Measurements from ENCODE around the gene NETO2.
"Not testable (repeated sequence)": the region's sequence is repeated elsewhere in the genome, so short reads cannot be mapped to it uniquely, and the experiment has no call there.

Gene NETO2

DNA sequence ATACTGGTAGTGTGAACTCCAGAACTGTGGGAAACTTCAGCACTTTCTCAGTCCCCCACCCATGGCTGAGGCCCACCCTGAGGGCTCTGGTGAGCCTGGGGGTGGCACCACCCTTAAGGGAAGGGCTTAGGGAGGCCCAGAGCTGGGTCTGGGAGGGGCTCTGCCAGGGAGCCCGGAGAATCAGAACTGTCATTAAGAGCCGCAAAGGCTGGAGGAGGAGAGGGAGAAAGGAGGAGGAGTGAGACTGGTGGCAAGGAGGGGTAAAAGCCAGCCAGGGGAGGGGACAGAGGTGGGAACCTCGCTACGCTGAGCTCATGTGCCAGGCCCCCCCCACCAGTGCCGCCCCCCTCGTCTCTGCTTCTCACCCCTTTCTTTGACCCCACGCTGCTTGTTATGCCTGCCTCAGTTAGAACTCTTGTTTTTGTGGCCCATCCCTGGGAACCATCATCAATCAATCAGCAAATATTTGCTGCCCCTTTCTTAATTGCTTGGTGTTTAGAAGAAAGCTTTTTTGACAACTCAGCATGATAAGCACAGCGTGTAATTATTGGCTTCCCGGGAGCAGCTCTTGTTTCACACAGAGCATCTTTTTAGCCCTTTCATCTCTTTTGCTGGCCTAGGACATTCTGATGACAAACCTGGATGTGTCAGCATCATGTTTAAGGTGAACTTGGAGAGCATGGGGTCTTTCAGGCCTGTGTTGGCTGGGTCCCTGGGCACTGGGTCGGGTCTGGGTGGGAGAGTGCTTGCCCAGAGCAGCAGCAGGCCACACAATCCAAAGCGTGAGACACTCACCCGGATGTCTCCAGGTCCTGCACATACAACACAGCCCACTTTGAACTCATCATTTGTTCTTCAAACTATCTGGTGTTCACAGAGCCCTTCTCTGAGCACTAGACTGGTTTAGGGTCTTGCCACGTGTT lies 77.7 kb downstream of the NETO2 start:
- no peak for DNase-seq (ENCODE audit: low spot score)

DNA sequence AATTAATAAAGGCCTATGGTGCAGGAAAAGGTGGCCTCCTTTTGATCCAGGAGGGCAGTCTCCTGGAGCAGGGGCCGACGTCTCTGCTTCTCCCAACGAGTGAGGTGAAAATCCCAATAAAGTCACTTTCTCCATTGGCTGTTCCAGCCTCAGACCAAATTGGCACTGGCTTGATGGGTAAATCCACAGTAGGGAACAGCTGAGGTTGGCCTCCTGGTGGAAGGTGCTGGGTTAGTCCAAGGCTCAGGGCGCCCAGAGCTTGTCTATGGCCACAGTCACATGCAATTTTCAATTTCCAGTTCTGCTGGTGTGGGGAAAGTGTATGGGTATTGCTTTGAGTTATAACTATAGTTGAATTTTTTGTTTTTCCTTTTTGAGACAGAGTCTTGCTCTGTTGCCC lies 79.0 kb downstream of the NETO2 start:
- no peak for DNase-seq (ENCODE audit: low spot score)

DNA sequence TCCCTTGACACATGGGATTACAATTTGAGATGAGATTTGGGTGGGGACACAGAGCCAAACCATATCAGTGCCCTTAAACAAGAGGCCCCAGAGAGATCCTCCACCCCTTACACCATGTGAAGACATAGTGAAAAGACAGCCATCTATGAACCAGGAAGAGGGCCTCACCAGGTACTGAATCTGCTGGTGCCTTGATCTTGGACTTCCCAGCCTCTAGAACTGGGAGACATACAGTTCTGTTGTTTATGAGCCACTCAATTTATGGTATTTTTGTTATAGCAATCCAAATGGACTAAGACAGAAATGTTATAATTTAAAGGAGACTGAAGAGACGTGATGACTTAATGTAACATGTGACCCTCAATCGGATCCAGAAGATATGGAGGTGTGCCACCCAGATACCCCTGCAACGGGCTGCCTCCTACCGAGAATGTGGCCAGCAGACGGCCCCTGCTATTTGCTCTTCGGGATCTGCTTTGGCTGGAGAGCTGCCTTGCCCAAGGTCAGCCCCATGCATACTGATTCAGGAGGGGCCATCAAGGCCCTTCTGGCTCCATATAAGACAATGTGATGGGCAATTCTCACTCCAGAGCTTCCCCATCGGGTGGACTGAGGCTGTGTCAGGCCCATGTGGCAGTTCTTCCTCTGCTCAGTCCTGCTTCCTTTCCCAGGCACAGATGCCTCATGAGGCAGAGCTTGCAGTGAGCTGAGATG lies 80.6 kb downstream of the NETO2 start:
- no peak for DNase-seq (ENCODE audit: low spot score)

DNA sequence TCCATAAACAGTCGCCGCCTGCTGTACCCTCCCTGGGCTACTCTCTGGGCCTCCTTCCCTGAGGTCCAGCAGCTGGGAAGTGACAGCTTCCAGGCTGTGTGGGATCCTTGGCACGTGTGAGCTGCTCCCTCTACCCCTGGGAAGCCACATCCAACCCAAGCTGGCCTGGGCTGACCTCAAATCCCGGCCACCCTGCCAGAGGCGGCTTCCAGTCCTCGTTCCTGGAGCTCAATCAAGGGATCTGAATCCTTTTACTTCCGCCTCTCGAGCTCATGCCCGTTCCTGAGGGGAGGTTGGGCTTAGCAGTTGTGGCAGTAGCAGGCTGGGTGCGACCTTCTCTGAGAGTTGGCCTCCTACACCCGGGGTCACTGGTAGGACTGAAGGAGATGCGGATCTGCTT lies 82.5 kb downstream of the NETO2 start:
- no peak for DNase-seq (ENCODE audit: low spot score)

DNA sequence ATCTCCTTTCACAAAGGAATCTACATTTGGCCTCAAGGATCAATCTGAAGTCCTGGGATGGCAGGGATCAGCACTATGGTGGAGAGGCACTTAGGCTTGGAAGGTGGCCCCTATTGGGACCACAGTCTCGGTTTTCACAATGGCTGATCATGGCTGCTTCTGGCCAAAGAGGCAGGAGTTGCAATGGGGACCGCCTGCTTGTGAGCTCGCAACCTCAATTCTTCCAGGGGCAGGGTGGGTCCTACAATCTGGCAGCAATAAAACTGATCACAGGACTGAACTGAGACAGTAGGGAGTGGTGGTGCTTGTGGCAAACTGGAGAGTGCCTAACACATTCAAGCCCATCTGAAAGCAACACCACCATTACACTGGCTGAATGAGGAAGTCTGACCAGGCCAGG lies 83.1 kb downstream of the NETO2 start:
- DNase-seq (ENCODE audit: low spot score) = no peak

DNA sequence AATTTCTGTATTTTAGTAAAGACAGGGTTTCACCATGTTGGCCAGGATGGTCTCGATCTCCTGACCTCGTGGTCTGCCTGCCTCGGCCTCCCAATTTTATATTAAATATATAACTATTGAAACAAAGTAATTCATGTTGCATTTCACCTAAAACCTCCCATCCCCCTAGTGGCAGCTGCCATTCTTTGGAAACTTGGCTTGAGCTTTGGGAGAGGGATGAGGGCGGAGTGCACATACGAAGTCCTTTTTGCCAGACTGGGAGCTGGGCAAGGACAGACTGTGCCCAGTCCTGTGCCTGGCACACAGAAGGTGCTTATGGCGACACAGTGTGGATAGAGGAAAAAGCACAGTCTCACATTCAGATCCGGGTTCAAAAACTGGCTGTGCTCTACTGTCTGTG lies 83.8 kb downstream of the NETO2 start:
- no peak for DNase-seq (ENCODE audit: low spot score)

DNA sequence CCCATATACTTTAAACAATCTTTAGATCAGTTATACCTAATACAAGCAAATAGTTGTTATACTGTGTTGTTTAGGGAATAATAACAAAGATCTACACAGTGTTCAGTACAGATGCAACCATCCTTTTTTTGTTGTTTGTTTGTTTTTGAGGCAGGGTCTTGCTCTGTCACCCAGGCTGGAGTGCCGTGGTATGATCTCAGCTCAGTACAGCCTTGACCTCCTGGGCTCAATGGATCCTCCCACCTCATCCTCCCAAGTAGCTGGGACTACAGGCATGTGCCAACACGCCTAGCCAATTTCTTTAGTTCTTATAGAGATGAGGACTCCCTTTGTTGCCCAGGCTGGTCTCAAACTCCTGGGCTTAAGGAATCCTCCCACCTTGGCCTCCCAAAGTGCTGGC lies 84.6 kb downstream of the NETO2 start:
- DNase-seq (ENCODE audit: low spot score) = not testable (repeated sequence)

DNA sequence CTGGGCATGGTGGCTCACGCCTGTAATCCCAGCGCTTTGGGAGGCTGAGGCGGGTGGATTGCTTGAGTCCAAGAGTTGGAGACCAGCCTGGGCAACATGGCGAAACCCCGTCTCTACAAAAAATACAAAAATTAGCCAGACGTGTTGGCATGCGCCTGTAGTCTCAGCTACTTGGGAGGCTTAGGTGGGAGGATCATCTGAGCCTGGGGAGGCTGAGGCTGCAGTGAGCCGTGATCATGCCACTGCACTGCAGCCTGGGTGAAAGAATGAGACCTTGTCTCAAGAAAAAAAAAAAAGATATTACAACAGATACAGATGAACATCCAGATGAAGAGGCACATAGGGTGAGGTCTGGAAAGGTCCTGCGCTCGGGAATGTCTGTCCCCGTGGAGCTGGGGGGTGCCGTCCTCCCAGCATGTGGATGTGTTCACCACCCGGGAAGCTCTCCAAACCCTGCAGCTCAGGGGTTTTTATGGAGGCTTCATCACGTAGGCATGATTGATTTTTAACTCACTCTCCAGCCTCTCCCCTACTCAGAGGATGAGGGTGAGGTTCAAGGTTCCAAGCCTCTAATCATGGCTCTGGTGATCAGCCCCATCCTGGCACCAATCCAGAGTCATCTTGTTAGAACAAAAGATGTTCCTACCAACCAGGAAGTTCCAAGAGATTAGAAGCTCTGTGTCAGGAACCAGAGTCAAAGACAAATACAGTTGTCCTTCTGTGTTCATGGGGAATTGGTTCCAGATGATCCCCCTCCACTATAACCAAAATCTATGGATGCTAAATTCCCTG lies 85.3 kb downstream of the NETO2 start:
- DNase-seq (ENCODE audit: low spot score) = no peak

DNA sequence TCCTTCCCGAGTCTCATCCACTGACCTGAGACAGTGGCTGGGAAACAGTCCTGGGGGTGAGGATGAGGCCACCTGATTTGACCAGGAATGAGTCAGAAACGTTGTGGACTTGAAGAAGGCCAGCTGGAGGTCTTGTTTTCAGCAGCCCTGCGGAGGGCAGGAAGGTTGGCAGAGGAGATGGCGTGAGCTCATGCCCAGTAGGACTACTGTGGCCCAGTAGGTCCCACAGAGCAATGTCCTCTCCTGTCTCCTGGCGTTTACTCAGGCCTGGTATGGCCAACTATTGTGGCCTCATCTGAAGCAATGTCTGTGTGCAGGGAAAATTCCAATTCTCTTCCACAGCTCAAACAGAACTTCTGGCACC lies 86.1 kb downstream of the NETO2 start:
- no peak for DNase-seq (ENCODE audit: low spot score)

DNA sequence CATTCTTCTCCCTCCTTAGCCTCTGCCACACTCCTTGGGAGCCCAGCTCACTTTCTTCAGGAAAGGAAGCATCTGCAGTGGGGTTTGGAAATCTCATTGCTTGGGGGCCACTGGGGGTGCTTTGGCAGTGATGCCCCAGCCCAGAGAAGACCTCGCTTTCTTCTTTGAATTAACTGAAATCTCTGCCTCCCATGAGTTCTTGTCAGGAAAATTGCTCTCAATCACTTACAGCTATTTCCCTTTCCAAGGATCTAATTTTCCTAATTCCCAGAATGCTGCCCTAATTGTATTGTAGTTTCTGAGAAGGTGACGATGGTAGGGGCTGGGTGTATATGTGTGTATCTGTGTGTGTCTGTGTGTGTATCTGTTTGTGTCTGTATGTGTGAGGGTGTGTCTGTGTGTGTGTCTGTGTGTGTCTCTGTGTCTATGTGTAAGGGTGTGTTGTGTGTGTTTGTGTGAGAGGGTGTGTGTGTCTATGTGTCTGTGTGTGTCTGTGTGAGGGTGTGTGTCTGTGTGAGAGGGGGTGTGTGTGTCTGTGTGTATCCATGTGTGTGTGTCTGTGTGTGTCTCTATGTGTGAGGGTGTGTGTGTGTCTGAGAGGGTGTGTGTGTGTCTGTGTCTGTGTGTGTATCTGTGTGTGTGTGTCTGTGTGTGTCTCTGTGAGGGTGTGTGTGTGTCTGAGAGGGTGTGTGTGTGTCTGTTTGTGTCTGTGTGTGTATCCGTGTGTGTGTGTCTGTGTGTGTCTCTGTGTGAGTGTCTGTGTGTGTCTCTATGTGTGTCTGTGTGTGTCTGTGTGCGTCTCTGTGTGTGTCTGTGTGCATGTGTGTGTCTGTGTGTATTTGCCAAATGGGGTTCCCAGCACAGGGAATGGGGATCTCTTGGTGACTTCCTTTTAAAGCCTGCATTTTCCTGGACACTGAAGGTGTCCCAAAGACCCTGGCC lies 86.8 kb downstream of the NETO2 start:
- DNase-seq (ENCODE audit: low spot score) = no peak

DNA sequence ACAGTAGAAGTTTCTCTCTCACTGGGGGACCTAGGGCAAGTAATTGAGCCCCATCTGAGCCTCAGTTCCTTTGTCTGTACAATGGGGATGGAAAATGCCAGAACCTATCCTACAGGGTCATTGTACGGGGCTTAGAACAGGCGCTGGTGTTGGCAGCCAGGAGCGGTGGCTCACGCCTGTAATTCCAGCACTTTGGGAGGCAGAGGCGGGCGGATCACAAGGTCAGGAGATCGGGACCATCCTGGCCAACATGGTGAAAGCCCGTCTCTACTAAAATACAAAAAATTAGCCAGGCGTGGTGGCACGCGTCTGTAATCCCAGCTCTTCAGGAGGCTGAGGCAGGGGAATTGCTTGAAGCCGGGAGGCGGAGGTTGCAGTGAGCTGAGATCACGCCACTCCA lies 87.7 kb downstream of the NETO2 start:
- not testable (repeated sequence) for DNase-seq (ENCODE audit: low spot score)

DNA sequence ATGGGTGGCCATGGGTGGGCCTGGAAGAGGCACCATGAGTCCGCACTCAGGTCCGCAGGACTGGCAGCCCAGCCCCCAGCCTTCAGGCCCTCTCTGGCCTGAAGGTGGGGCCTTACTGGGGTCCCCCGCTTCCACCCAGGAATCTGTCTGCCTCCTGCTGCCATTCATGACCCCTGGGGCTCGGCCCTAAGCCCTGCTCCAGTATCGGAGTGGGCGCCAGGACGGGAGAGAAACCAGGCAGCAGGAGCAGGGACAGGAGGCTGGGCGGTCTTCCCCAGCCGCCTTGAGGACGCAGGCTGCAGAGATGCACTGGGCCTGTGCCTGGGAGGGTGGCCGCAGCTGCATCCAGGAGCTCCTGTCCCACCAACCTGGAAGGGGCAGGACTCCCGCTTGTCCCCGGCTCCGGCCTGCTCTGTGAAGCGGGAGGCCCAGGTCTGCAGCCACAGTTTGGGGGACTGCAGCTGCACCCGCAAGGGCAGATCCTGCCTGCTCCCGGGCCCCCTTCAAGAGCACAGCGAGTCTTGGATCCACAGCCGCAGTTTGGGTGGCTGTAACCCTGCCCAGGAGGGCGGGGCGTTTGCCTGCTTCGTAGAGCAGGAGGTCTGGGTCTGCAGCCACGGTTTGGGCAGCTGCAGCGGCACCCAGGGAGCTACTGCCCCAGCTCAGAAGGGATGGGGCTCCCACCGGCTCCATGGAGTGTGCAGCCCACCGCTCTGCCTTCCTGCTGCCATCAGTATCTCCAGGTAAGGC lies 88.4 kb downstream of the NETO2 start:
- DNase-seq (ENCODE audit: low spot score) = no peak

DNA sequence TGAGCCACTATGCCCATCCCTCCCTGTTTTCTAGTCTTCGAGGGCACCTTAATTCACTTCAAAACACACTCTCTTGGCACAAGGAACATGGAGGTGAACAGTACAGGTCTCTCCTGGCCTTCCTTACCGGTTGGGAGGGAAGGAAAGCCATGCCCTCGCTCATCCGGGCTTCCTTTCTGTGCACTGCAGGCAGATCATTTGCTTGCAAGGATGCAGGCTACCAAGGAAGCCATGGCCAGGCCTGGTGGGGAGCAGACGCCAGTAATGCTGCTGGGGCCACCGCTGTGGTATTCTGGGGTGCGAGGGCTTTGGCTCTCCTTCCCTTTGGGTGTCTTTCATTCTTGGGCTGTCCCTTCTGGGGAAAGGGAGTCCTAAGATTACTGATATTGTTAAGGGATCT lies 89.4 kb downstream of the NETO2 start:
- DNase-seq (ENCODE audit: low spot score) = no peak

DNA sequence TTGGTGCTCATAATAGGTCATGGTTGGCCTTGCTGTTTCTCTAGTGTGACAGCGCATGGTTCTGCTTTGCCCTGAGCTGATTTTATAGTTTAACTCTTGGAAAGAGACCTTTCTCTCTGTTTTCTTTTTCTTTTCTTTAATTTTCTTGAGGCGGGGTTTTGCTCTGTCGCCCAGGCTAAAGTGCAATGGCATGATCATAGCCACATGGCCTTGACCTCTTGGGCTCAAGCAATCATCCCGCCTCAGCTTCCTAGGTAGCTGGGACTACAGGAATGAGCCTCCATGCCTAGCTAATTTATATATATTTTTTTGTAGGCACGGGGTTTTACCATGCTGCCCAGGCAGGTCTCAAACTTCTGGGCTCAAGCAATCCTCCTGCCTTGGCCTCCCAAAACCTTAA lies 89.8 kb downstream of the NETO2 start:
- DNase-seq (ENCODE audit: low spot score) = no peak

DNA sequence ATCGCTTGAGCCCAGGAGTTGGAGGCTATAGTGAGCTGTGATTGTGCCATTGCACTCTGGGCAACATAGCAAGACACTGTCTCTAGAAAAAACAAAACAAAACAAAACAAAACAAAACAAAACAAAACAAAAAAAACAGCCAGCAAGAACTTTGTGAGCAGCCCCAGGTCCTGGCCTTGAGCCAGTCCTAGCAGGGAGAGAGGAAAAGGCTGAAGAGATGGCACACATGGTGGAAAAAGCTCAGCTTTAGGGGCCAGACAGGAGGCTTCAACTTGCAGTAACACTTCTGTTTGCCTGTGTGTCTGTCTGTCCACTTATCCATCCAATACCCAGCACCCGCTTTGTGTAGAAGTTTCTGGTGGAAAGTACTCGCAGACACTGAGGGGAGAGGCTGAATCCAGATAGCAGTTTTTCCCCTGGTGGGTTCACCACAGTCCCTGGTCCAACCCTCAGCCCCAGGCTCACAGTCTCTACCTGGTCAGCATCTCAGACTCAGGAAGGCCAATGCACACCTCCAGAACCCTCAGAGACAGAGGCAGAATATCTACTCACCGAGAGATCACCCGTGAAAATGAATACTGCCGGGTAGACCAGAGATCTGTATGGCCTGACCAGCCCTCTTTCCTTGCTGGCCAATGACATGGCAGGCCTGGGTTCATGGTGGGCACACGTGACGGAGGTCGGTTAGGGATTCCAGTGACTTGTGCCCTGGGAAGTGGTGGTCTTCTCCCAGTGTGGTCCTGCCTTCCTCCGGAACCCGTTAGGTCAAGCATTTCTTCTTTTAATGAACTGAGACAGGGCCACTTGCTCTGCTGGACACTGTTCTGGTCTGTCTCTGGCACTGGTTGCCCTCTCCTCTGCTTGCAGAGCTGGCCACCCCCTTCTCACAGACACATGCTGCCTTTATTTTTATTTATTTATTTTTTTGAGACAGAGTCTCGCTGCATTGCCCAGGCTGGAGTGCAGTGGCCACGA lies 90.8 kb downstream of the NETO2 start:
- no peak for DNase-seq (ENCODE audit: low spot score)

DNA sequence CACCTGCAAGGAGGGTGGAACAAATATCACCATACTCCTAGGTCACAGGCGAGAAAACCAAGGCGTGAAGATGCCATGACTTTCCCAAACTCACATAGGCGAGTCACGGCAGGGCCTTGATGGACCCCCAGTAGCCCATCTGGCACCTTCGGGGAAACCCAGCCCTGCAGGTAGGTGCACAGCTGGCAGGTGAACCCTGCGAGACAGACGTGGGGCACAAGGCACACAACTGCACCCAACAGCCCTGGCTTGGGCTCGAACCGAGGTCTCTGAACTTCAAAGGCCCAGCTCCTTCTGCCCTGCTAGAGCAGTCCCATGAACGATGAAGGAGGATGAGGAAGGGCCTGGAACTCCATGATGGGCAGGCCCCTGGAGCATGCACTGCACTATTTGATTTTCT lies 92.7 kb downstream of the NETO2 start:
- DNase-seq (ENCODE audit: low spot score) = no peak

DNA sequence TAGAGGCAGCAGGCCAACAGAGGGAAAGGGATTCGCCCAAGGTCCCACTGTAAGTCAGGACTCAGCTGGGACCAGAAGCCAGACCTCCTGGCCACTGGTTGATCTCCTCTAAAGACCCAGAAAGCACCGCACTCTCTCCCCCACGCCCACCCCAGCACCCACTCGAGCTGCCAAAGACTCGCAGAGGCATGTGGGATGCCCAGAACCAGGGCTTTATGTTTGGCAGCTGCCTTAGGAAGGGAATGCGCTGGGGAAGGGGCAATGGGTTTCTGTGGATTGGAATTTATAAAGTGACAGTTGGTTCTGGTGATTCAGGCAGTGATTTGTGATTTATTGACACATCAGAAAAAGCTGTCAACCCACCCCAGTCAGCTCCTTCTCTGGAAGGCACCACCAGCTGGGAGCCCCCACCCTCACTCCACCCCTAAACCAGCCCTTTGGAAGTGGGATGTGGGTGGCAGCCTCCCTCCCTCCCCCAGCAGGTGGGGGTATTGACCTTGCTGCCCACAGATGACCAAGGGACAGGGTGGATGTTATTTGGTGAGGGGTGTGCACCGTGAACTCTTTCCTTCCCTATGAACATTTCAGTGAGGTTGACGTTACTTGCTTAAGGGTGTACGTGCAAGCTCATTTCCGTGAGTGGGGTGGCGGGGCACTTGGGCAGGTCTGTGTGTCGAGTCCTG lies 93.7 kb downstream of the NETO2 start:
- no peak for DNase-seq (ENCODE audit: low spot score)

DNA sequence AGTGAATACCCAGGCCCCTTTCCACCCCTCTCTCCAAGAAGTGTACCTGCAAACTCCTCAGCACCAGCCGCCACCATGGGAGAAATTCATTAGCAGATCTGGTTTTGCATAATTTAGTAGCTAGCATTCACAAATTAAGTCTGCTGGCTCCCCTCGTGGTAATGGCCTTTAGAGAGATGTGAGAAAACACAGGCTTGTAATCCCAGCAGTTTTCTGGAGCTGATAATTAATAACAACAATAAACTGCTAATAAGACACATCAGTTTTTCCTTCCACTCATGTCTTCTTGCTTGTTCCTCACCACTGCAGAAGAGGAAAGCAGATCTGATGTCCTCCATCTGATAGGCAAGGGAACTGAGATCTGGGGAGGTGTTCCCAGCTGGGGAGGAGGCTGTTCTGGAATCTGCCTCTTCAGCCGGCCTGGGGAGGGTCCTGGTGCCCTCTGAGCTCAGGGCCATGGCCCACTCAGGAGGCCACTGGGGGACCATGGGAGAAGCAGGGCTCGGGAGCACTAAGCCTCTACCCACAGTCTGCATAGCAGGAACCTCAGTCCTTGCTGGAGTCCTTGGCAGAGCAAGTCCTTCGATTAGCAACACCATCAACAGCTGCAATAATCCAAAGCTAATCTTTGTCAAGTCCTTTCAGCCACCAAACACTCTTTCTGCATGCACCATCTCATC lies 96.1 kb downstream of the NETO2 start:
- no peak for DNase-seq (ENCODE audit: low spot score)

Measured in RKO (cell line).